ENCODE measurements around the gene MGMT.

GRCh38 chr10:129696636-129697035, 229.6 kb downstream of the MGMT start:
- TF ChIP-seq CTCF (conservative IDR thresholded peaks at IDR 0.05) = no peak
- no peak for TF ChIP-seq EZH2 (IDR thresholded peaks at IDR 0.05; ENCODE audit: low read depth)

Measured in PC-9 (cell line).